ENCODE measurements around the gene TDRKH.
"Not testable (repeated sequence)": the region's sequence is repeated elsewhere in the genome, so short reads cannot be mapped to it uniquely, and the experiment has no call there.

The TDRKH gene

DNA sequence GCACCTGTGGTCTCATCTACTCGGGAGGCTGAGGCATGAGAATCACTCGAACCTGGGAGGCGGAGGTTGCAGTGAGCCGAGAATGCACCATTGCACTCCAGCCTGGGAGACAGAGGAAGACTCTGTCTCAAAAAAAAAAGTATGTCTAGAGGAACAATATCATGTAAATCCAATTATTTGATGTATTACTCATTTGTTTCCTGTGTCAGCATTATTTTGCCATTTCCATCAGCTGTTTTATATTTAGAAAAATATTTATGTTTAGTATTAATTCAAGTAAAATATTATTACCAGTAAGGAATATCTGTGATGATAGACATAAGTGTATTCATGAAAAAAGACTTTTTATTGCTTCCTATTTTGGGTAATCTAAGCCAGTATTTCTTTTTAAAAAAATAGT lies 13.0 kb downstream of the TDRKH start:
- Histone ChIP-seq H3K27ac (ENCODE audit: low read depth, low read length) (no peak overlapping the region), H3K27me3 (ENCODE audit: control insufficient read depth, insufficient read depth, low read length) (no peaks in the 10 kb centered on the region), H3K4me1 (ENCODE audit: control insufficient read depth, insufficient read depth, low read length) (no peaks in the 10 kb centered on the region), H3K9ac (ENCODE audit: low read length) (no peak overlapping the region), H3K4me3 (ENCODE audit: low read depth, low read length) (no peak overlapping the region), H3K36me3 (ENCODE audit: control insufficient read depth, insufficient read depth, low read length) (peaks cover 57% of the 10 kb centered on the region), H3K9me3 (ENCODE audit: control insufficient read depth, insufficient read depth, low read depth, low read length) (no peaks in the 10 kb centered on the region)

DNA sequence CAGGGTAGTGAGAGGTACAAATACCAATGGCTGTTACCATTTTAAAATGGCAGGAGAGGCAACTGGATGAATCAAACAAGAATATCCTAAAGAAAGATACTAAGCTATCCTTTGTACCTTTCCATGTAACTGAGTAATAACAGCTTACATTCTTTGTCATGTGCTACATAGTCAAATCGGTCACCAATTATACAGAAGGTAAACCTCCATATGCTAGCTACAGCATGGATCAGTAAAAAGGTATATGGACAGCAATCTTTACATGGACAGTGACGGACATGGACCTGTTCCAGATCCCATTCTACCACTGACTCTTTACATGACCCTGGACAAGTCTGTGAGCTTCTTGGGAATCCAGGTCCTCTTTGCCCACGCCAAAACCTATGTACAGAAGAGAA lies 13.6 kb downstream of the TDRKH start:
- Histone ChIP-seq H3K9me3 (ENCODE audit: control insufficient read depth, insufficient read depth, low read depth, low read length) (no peaks in the 10 kb centered on the region), H3K4me3 (ENCODE audit: low read depth, low read length) (no peak overlapping the region), H3K27ac (ENCODE audit: low read depth, low read length) (no peak overlapping the region), H3K4me1 (ENCODE audit: control insufficient read depth, insufficient read depth, low read length) (no peaks in the 10 kb centered on the region), H3K36me3 (ENCODE audit: control insufficient read depth, insufficient read depth, low read length) (peaks cover 56% of the 10 kb centered on the region), H3K9ac (ENCODE audit: low read length) (no peak overlapping the region), H3K27me3 (ENCODE audit: control insufficient read depth, insufficient read depth, low read length) (no peaks in the 10 kb centered on the region)

DNA sequence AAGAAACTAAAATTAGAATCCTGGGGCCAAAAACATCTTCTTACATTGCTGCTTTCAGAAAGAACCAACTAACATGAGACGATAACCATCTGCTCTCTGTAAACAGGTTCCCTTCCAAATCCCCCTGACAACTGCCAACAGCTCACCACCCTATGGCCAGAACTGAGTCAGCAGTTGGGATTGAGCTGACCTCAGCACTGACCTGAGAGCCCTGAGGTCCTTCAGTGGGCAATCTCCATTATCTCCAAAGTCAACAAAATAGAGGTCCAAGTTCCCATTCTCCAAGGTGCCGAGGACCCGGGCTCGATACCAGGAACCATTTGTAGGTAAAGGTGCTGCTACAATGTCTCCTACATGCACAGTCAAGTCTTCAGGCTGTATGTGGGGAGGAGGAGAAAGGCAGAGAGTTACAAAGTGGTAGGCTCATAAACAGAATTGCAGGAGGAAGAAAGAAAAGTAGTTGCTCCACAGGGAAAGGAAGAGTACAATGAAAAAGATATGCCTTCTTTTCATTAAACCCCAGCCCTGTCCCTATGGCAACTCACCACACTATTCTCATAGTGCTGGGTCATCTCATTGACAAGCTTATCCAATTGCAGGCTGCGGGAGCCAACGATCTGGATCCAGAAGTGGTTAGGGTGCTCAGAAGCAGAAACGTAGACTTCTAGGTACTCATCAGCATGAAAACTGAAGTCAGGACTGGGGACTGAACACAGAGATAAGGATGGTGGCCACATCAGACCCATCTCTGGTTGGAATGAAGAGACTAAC lies 14.2 kb downstream of the TDRKH start:
- H3K9me3 ChIP-seq (ENCODE audit: control insufficient read depth, insufficient read depth, low read depth, low read length) = no peaks in the 10 kb centered on the region
- no peak overlapping the region for H3K27ac ChIP-seq (ENCODE audit: low read depth, low read length)
- H3K4me3 ChIP-seq (ENCODE audit: low read depth, low read length) = no peak overlapping the region
- H3K36me3 ChIP-seq (ENCODE audit: control insufficient read depth, insufficient read depth, low read length) = peaks cover 51% of the 10 kb centered on the region
- no peak overlapping the region for H3K9ac ChIP-seq (ENCODE audit: low read length)
- no peaks in the 10 kb centered on the region for H3K27me3 ChIP-seq (ENCODE audit: control insufficient read depth, insufficient read depth, low read length)
- H3K4me1 ChIP-seq (ENCODE audit: control insufficient read depth, insufficient read depth, low read length) = no peaks in the 10 kb centered on the region

DNA sequence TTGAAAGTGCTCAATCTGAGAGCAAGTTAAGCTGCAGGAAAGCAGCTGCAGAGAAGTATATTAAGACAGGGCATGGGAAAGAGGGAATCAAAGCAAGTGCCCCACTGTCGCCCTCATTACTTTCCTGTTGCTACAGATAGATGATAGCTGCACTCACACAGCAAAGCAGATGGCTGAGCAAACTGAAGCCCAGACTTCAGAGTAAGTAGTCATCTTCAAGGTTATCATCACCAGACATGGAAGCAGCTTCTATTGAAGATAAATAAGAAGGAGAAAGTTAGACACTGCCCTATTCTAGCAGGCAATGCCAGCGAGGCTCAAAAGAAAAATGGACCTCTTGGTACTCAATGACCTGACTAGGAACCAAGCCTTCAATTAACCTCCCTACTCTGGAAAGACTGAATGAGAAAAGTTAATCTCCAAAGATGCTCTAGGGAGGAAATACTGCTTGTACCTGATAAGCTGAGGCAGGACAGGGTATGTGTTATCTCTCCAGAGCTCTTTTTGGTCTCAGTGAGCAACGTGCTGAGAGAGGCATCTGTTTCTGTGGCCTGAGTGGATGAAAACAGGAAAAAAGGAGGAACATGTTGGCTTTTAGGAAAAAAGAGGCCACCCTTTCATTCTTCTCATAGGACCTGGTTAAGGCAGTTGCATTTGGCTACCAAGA lies 15.9 kb downstream of the TDRKH start:
- H3K27me3 ChIP-seq (ENCODE audit: control insufficient read depth, insufficient read depth, low read length) = no peaks in the 10 kb centered on the region
- H3K36me3 ChIP-seq (ENCODE audit: control insufficient read depth, insufficient read depth, low read length) = peaks cover 49% of the 10 kb centered on the region
- no peak overlapping the region for H3K4me3 ChIP-seq (ENCODE audit: low read depth, low read length)
- H3K9me3 ChIP-seq (ENCODE audit: control insufficient read depth, insufficient read depth, low read depth, low read length) = peaks cover 5% of the 10 kb centered on the region; the same call in 1 of the 2 replicates
- no peak overlapping the region for H3K9ac ChIP-seq (ENCODE audit: low read length)
- H3K27ac ChIP-seq (ENCODE audit: low read depth, low read length) = no peak overlapping the region
- H3K4me1 ChIP-seq (ENCODE audit: control insufficient read depth, insufficient read depth, low read length) = no peaks in the 10 kb centered on the region

DNA sequence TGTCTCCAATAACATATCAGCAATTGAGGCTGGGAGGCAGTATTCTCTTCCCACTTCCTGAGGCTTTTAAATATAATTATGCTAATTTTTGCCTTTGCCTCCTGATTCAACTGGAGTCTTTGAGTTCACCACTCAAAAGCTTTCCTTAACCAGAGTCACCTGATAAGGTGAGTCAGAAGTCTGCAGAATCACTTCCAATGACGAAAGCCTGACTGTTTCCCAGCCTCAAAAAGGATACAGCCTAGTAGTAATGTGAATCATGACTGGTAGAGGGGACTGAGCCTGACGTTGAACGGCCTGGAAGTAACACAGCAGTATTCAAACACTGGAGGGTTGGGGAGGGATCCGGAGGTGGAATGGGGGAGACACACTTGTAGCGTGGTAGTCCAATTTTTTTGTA lies 16.6 kb downstream of the TDRKH start:
- H3K27me3 ChIP-seq (ENCODE audit: control insufficient read depth, insufficient read depth, low read length) = no peaks in the 10 kb centered on the region
- no peak overlapping the region for H3K27ac ChIP-seq (ENCODE audit: low read depth, low read length)
- no peak overlapping the region for H3K4me3 ChIP-seq (ENCODE audit: low read depth, low read length)
- no peaks in the 10 kb centered on the region for H3K4me1 ChIP-seq (ENCODE audit: control insufficient read depth, insufficient read depth, low read length)
- H3K9me3 ChIP-seq (ENCODE audit: control insufficient read depth, insufficient read depth, low read depth, low read length) = peaks cover 5% of the 10 kb centered on the region; the same call in 1 of the 2 replicates
- H3K9ac ChIP-seq (ENCODE audit: low read length) = no peak overlapping the region
- H3K36me3 ChIP-seq (ENCODE audit: control insufficient read depth, insufficient read depth, low read length) = peaks cover 43% of the 10 kb centered on the region

- H3K27me3 ChIP-seq (ENCODE audit: control insufficient read depth, insufficient read depth, low read length); H3K4me3 ChIP-seq (ENCODE audit: low read depth, low read length); H3K9me3 ChIP-seq (ENCODE audit: control insufficient read depth, insufficient read depth, low read depth, low read length); H3K4me1 ChIP-seq (ENCODE audit: control insufficient read depth, insufficient read depth, low read length); H3K27ac ChIP-seq (ENCODE audit: low read depth, low read length); H3K9ac ChIP-seq (ENCODE audit: low read length): not testable (repeated sequence)
- H3K36me3 ChIP-seq (ENCODE audit: control insufficient read depth, insufficient read depth, low read length) = peaks cover 11% of the 10 kb centered on the region
Observed at GRCh38 chr1:151769270-151769669, 21.0 kb downstream of the TDRKH start.

DNA sequence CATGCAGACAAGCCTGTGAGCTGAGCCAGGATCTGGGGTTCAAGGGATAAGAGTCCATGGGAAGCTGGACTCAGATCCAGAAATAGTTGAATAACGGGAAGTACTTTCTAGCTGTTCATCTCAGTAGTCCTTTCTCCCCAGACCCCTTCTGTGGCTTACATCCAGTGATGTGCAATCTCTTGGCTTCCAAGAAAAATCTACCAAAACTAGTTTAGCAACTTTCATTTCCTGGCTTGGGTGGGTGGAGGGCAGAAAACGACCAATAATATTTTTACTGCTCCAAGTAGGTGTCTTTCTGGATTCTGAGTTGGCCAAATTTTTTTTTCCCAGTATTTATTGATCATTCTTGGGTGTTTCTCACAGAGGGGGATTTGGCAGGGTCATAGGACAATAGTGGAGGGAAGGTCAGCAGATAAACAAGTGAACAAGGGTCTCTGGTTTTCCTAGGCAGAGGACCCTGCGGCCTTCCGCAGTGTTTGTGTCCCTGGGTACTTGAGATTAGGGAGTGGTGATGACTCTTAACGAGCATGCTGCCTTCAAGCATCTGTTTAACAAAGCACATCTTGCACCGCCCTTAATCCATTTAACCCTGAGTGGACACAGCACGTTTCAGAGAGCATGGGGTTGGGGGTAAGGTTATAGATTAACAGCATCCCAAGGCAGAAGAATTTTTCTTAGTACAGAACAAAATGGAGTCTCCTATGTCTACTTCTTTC lies 21.8 kb downstream of the TDRKH start:
- not testable (repeated sequence) for H3K27me3 ChIP-seq (ENCODE audit: control insufficient read depth, insufficient read depth, low read length); H3K27ac ChIP-seq (ENCODE audit: low read depth, low read length); H3K9me3 ChIP-seq (ENCODE audit: control insufficient read depth, insufficient read depth, low read depth, low read length); H3K36me3 ChIP-seq (ENCODE audit: control insufficient read depth, insufficient read depth, low read length); H3K4me3 ChIP-seq (ENCODE audit: low read depth, low read length); H3K9ac ChIP-seq (ENCODE audit: low read length); H3K4me1 ChIP-seq (ENCODE audit: control insufficient read depth, insufficient read depth, low read length)

- Histone ChIP-seq H3K4me3 (ENCODE audit: low read depth, low read length) (peak overlapping the region; percentile 91), H3K27ac (ENCODE audit: low read depth, low read length) (peak overlapping the region; percentile 28; the same call in 1 of the 2 replicates), H3K9ac (ENCODE audit: low read length) (peak overlapping the region; percentile 89), H3K36me3 (ENCODE audit: control insufficient read depth, insufficient read depth, low read length) (peaks cover 28% of the 10 kb centered on the region), H3K27me3 (ENCODE audit: control insufficient read depth, insufficient read depth, low read length) (no peaks in the 10 kb centered on the region), H3K9me3 (ENCODE audit: control insufficient read depth, insufficient read depth, low read depth, low read length) (no peaks in the 10 kb centered on the region), H3K4me1 (ENCODE audit: control insufficient read depth, insufficient read depth, low read length) (peaks cover 6% of the 10 kb centered on the region; the same call in 1 of the 2 replicates)
Observed at GRCh38 chr1:151763990-151764389, 26.3 kb downstream of the TDRKH start.

DNA sequence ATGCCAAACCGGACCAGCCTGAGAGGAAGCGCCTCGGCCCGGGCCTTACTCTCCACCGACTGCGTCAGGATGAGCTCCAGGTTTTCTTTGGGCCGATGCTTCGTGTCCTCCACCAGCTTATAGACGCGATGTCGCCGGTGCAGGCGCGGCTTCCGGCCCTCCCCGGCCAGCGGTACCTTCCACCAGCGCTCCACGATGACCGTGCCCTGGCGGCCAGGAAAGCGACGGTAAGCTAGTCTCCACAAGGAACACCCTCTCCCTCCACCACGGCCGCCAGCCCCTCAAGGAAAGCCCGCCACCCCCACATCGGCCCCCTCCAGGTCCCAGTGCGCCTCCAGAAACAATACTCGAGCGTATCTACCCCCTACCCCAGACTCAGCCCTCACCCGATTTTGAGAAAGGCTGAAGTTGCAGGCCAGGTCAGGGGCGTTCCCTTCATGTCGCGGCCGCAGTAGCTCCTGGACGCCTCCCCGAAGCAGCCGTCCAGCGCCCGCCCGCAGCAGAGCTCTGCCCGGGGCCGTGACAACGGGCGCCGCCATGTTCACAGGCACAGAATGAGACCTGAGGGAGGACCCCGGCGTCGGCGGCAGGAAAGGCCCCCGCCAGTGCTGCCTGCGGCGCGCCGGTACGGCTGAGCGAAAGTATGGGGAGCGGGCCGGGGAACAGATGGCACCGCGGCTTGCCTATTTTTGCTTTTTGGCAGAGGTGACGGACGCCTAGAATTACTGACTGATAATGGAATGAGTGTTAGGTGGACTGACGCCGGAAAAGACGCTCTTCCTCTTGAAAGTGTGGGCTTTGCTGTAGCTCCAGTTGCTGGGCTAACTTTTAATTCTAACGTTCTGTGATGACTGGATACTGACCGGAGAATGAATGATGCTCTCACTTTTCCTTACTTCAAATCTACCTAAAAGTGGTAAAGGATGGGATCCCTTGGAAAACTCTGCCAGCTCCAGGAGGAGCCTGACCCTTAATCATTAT lies 27.1 kb downstream of the TDRKH start, which contains the start of gene MRPL9:
Gene MRPL9 (minus strand): TSS at position 556 of the 981 bp plus-strand sequence. CDS start 17 bp downstream, at position 539.
- peak within 1 kb of the TSS; percentile 91 for H3K4me3 ChIP-seq (ENCODE audit: low read depth, low read length)
- no peaks in the 10 kb centered on the region for H3K27me3 ChIP-seq (ENCODE audit: control insufficient read depth, insufficient read depth, low read length)
- H3K9me3 ChIP-seq (ENCODE audit: control insufficient read depth, insufficient read depth, low read depth, low read length) = no peaks in the 10 kb centered on the region
- H3K27ac ChIP-seq (ENCODE audit: low read depth, low read length) = peak within 1 kb of the TSS; percentile 73; the same call in 1 of the 2 replicates
- H3K9ac ChIP-seq (ENCODE audit: low read length) = peak within 1 kb of the TSS; percentile 89
- peaks cover 34% of the 10 kb centered on the region for H3K36me3 ChIP-seq (ENCODE audit: control insufficient read depth, insufficient read depth, low read length)
- H3K4me1 ChIP-seq (ENCODE audit: control insufficient read depth, insufficient read depth, low read length) = peaks cover 6% of the 10 kb centered on the region; the same call in 1 of the 2 replicates
